HepG2 (cell line): Measurements from ENCODE around the gene CKS2. TPM values are rescaled to one million over a fixed set of nuclear protein-coding genes. Genes with fewer than 3 reads are reported as not detected.

Experiments used
- ATAC-seq: fragments of 200-7000 bp; cut with Tn5 transposase; 3 replicates; pipeline ENCODE4 v1.9.1; 2020; ENCODE audit warnings: mild to moderate bottlenecking, moderate library complexity
- BruUV-seq: library from RNA; stranded (reverse); fragments of 400-500 nt; replicated peaks from 2 replicates; lab custom pipeline; 2021; lab: Mats Ljungman, UMichigan
- CTCF ChIA-PET: fragments of 300-600 bp; formaldehyde crosslinking; extraction: SDS; loops from one replicate; lab custom pipeline; 2021; ENCODE audit warnings: low total read pairs, inconsistent platforms, low intra/inter-chr PET ratio; lab: Yijun Ruan, JAX
- POLR2A ChIA-PET: fragments of 350-600 bp; sonication (Branson Sonifier 250); formaldehyde crosslinking; loops from one replicate; lab custom pipeline; 2020; ENCODE audit warnings: antibody characterized with exemption, inconsistent platforms; lab: Yijun Ruan, JAX
- DNase-seq: peaks from one replicate; pipeline ENCODE4 v3.0.0-alpha.2; 2015; ENCODE audit warnings: low spot score
- FAIRE-seq: peaks from 3 replicates; lab custom pipeline; 2011; peaks lifted over from hg19 to GRCh38; lab: Jason Lieb, UNC
- H2AFZ ChIP-seq: one replicate; pipeline ENCODE4 v1.6.1; 2011; ENCODE audit warnings: low read length, inconsistent platforms
- H3K27ac ChIP-seq: fragments of 300-600 bp; 3 replicates; pipeline ENCODE4 v1.8.0; 2011; ENCODE audit warnings: mixed run types, mild to moderate bottlenecking, mixed read lengths, low read length, inconsistent platforms; ENCODE audit not compliant: insufficient read depth; ENCODE audit errors: extremely low read length
- H3K27me3 ChIP-seq, 2 experiments: fragments of 200-600 bp in 1 of 2; 2 replicates in 1 of 2; 3 replicates in 1 of 2; pipeline versions ENCODE4 v1.6.0 to v1.8.0; 2011; ENCODE audit warnings: low read length in 2 of 2, mild to moderate bottlenecking in 2 of 2, moderate library complexity in 2 of 2, inconsistent platforms in 1 of 2; ENCODE audit not compliant: insufficient read depth in 2 of 2, control insufficient read depth in 1 of 2
- H3K36me3 ChIP-seq, 2 experiments: fragments of 200-600 bp in 1 of 2; replicated peaks in 1 of 2; 2 replicates in 1 of 2; 3 replicates in 1 of 2; pipeline versions ENCODE4 v1.5.1 to v1.8.0; 2011; ENCODE audit warnings: low read length in 2 of 2, inconsistent platforms in 1 of 2; ENCODE audit not compliant: insufficient read depth in 2 of 2, control insufficient read depth in 1 of 2
- H3K4me1 ChIP-seq: 2 replicates; pipeline ENCODE4 v1.5.1; 2012; ENCODE audit warnings: low read length, inconsistent platforms; ENCODE audit not compliant: insufficient read depth
- H3K4me2 ChIP-seq: 2 replicates; pipeline ENCODE4 v1.6.0; 2011; ENCODE audit warnings: low read depth, low read length, inconsistent platforms
- H3K4me3 ChIP-seq, 3 experiments: fragments of 200-600 bp in 1 of 3; sonication (generic), shearing (Covaris generic) in 1 of 3; replicated peaks in 1 of 3; 2 replicates each; pipeline ENCODE4 v1.5.1; 2011 to 2016; ENCODE audit warnings: low read length in 3 of 3, inconsistent platforms in 2 of 3, low read depth in 2 of 3, mild to moderate bottlenecking in 2 of 3, control low read depth in 1 of 3, mixed read lengths in 1 of 3; ENCODE audit not compliant: insufficient read depth in 1 of 3
- H3K79me2 ChIP-seq: one replicate; pipeline ENCODE4 v1.6.1; 2011; ENCODE audit warnings: low read length, inconsistent platforms; ENCODE audit not compliant: insufficient read depth
- H3K9ac ChIP-seq: 2 replicates; pipeline ENCODE4 v1.6.0; 2011; ENCODE audit warnings: mild to moderate bottlenecking, low read depth, low read length, inconsistent platforms; ENCODE audit not compliant: insufficient read depth
- H3K9me3 ChIP-seq: 2 replicates; pipeline ENCODE4 v1.5.1; 2012; ENCODE audit warnings: mild to moderate bottlenecking, low read length
- H4K20me1 ChIP-seq: 2 replicates; pipeline ENCODE4 v1.6.0; 2011; ENCODE audit warnings: inconsistent platforms, mild to moderate bottlenecking, low read length, moderate library complexity; ENCODE audit not compliant: insufficient read depth
- ATF2 ChIP-seq: sonication (generic); formaldehyde crosslinking; IDR thresholded peaks from 2 replicates; pipeline ENCODE4 v1.4.0; 2020; ENCODE audit warnings: missing genetic modification reagents
- HHEX ChIP-seq: IDR thresholded peaks from 2 replicates; pipeline ENCODE4 v1.6.1; 2016; ENCODE audit warnings: control low read depth
- KIAA2018 ChIP-seq: sonication (generic); formaldehyde crosslinking; IDR thresholded peaks from 2 replicates; pipeline ENCODE4 v1.5.0; 2020; ENCODE audit warnings: mild to moderate bottlenecking, missing genetic modification reagents, borderline replicate concordance
- MXI1 ChIP-seq: IDR thresholded peaks from 3 replicates; pipeline ENCODE4 v1.6.1; 2012; ENCODE audit warnings: low read depth, low read length, inconsistent platforms, borderline replicate concordance
- PBX2 ChIP-seq: IDR thresholded peaks from 2 replicates; pipeline ENCODE4 v1.6.1; 2016; ENCODE audit warnings: control low read depth
- PHB2 ChIP-seq: fragments of 450-650 bp; IDR thresholded peaks from 2 replicates; pipeline ENCODE4 v1.6.1; 2018; ENCODE audit not compliant: partially characterized antibody
- ZMYM3 ChIP-seq: sonication (generic); formaldehyde crosslinking; IDR thresholded peaks from 2 replicates; pipeline ENCODE4 v1.5.1; 2020; ENCODE audit warnings: mild to moderate bottlenecking, missing genetic modification reagents
- WGBS: methylation state at CpG from one replicate; pipeline ENCODE4 v1.1.6; 2017; ENCODE audit warnings: low lambda C conversion rate; 5-methylcytosine and 5-hydroxymethylcytosine counted together
- in situ Hi-C: cut with HindIII; loops from 2 replicates; pipeline ENCODE4 v1.10.0; 2017; ENCODE audit warnings: low pct_unique_long_range_greater_than_20kb; ENCODE audit not compliant: extremely low pct_ligation_motif_present
- intact Hi-C: fragments of 100-400 bp; cut with micrococcal nuclease; formaldehyde crosslinking; loops from one replicate; pipeline ENCODE4 v1.10.0; 2022; ENCODE audit not compliant: unreplicated experiment
- polyA plus RNA-seq, 8 experiments: library from polyadenylated mRNA; depleted of rRNA in 3 of 8; stranded (reverse) in 7 of 8; unstranded in 1 of 8; fragments of >200 nt; fragmentation: Illumina TruSeq in 4 of 8; extraction: Trizol in 4 of 8; gene quantifications; 2 replicates each; pipeline versions ENCODE4 v1.2.1 to v1.2.3, GENCODE V29; 2011 to 2016; ENCODE audit warnings: low read depth in 4 of 8, missing spikeins in 1 of 8, mixed read lengths in 1 of 8; ENCODE audit not compliant: insufficient read depth in 1 of 8
- total RNA-seq, 5 experiments: library from RNA; depleted of rRNA; stranded (reverse); fragments of >200 nt; fragmentation: Illumina TruSeq; extraction: Trizol; gene quantifications; 2 replicates each; pipeline ENCODE4 v1.2.3, GENCODE V29; 2016; ENCODE audit warnings: low read depth in 1 of 5

CKS2 gene
- total and polyA plus RNA-seq, 2 of the 13 experiments (the other 11 are each of a cell fraction or from before 2014, with no cell fraction given) = 251 to 317 TPM

- no peaks in the 10 kb centered on the region for H3K27me3 ChIP-seq
- H3K36me3 ChIP-seq = peaks cover 7 to 57% of the 10 kb centered on the region in 2 experiments
- H2AFZ ChIP-seq = no peak overlapping the region
- BruUV-seq = no TSS peak
- in situ Hi-C loops (no loop called here), intact Hi-C loops (no loop called here)
- no peak overlapping the region for H3K4me3 ChIP-seq
- H3K27ac ChIP-seq = no peak overlapping the region
- POLR2A ChIA-PET = no interaction called here
- H3K9ac ChIP-seq = no peak overlapping the region
- CTCF ChIA-PET = no interaction called here
- DNase-seq (no peak), ATAC-seq (no peak), FAIRE-seq (no peak)
- TF ChIP-seq MXI1 (no peak), PHB2 (no peak), ZMYM3 (no peak), HHEX (CRISPR knock-in tag) (no peak), PBX2 (no peak)
- no peaks in the 10 kb centered on the region for H4K20me1 ChIP-seq
- H3K4me1 ChIP-seq = peaks cover 12% of the 10 kb centered on the region; the same call in 1 of the 2 replicates
- no peaks in the 10 kb centered on the region for H3K9me3 ChIP-seq
- no peak overlapping the region for H3K4me2 ChIP-seq
- peaks cover 1% of the 10 kb centered on the region for H3K79me2 ChIP-seq
Observed at GRCh38 chr9:89329917-89330316, 18.9 kb downstream of the CKS2 start.

GRCh38 chr9:89330513-89330912, 19.5 kb downstream of the CKS2 start:
- Histone ChIP-seq H3K9ac (no peak overlapping the region), H2AFZ (no peak overlapping the region), H3K4me2 (no peak overlapping the region), H3K4me3 (no peak overlapping the region), H3K27ac (no peak overlapping the region), H3K27me3 (no peaks in the 10 kb centered on the region), H3K4me1 (peaks cover 8% of the 10 kb centered on the region; the same call in 1 of the 2 replicates), H3K79me2 (no peaks in the 10 kb centered on the region), H3K9me3 (no peaks in the 10 kb centered on the region), H4K20me1 (no peaks in the 10 kb centered on the region), H3K36me3 (peaks cover 9 to 61% of the 10 kb centered on the region in 2 experiments)
- FAIRE-seq (no peak), DNase-seq (no peak), ATAC-seq (no peak)
- ChIA-PET CTCF (no interaction called here), POLR2A (interaction anchor here (0.5 kb wide), 1 partner anchor 921 kb away, joined by 3 read pairs; no protein-coding TSS in a partner anchor)
- 96% methylated on average over 7 of the region's 7 CpGs for WGBS
- no TSS peak for BruUV-seq
- intact Hi-C loops = no loop called here
- in situ Hi-C loops = no loop called here
- no peak for TF ChIP-seq KIAA2018 (CRISPR knock-in tag)
- TF ChIP-seq ATF2 (CRISPR knock-in tag) = no peak
